GM19240 (cell line): ENCODE results near the gene GAP43.

Experiments used
- DNase-seq: peaks from one replicate; pipeline ENCODE4 v3.0.0; 2011; ENCODE audit warnings: low spot score; ENCODE audit not compliant: insufficient read length

GAP43 gene

DNA sequence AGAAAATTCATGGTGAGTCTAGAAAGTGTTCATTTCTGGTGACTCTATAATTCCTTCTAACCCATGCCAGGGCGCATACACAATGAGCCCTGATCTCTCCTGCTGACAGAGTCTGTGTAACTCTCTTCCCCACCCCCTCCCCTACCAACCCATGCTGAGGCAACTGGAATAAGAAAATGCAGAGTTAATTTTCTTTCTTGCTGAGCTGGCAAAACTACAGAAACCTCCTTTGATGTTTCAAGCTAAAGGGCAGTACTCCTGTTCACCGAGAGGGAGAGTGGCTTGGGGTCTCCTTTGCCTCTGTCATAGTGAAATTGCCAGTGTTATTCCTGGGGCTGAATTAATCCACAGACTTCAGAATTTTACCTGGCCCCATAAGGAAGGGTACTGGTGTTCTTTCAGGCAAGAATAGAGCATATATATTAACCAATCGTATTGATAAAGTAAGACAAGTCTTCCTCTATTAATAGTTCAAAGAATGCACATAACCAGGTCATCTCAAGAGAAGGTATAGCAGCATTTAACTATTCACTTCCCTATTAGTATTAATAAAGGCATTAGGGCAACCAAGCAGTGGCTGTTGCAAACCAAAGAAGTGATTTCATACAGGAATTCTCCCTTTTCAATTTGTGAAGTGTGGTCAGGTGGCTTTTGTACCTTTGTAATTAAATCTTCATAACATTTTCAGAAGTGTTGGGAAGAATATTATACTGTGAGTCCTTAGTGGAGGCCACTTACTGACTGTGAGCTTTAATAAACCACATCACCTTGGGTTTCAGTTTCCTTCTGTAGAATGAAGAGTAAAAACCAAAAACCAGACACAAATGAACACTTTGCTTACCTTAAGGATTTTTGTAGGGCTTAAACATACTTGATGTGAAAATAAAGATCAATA is 4.1 kb downstream of the GAP43 start:
- DNase-seq, result no peak

DNA sequence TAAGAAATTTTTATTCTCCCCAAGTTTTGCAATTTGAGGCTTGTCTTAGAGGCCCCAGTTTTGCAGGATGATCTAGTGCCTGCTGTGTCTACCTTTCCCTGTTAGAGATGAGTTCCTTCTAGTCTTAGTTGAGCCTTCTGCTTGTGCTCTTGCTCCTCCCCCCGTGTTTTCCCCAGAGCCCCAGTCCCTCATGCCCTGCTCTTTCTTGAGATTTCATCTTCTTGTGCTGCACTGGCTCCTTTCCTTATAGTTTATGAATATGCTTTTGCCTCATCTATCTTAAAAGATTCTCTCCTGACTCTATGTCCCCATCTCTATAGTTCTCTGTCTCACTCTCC is 4.7 kb downstream of the GAP43 start:
- DNase-seq, result no peak

DNA sequence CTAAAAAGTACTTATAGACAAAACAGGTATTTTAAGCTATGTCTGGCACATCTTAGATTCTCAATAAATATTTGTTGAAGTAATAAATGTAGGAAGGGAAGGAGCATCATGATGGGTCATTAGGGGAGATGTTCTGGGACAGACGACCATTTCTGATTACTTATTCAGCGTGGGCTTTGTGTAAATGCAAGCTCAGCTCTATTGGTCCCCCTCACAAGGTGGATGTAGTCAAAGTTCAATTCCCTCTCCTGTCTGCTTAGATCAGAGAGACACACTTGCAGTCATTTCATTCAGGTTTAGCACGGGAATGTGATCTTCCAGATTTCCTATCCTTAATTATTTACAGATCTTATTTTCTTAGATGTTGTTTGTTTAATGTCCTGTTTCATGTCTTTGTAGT is 7.5 kb downstream of the GAP43 start:
- no peak for DNase-seq

DNA sequence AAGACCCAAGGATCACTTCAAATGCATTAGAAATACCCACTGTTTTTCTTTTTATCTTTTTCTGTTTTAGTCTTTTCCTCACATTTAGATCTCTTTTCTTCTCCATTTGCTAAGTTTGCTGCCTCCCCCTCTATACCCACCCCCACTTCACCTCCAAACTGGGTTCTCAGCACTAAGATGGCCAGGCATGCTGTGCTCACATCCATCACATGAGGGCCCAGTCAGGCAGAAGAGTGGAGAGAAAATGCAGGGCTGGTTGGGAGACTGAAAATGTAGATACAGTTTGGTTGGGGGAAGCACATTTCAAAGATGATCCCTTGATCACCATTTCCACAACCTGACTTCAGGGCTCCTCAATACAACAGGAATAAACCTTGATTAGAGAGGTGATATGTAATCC is 8.7 kb downstream of the GAP43 start:
- no peak for DNase-seq

DNA sequence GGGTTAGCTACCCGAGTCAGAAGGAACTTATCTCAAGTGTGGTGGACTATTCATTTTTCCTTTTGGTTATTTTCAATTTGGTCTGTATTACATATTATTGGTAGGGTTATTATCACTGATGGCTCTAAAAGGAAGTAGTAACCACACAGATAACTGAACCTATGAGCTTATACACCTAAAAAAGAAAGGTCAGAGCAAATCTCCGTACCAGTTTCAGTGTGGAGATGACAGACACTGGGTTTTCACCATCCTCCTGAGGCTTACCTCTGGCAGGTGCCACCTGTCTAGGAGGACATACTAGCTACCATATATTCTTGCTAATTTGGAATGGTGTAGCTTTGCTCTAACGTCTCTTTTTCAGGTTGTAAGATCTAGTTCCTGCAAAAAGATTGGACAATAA is 10.2 kb downstream of the GAP43 start:
- no peak for DNase-seq

DNA sequence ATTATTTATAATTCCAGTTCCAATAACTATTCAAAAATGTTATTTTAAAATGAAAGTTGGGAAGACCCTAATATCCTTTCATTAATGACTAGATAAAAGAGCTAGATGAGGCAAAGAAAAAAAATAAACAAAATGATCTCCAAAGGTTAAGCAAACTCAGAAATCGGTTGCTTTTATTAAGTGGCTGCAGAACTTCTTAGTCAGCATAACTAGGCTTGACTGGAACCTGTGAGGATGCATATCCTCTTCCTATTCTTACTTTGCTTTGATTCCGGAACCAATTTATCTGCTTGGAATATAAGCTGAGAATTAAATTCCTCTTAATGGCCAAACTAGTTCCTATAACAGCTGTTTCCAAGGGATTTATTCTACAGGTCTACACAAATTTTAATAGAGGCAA is 10.7 kb downstream of the GAP43 start:
- DNase-seq, result no peak

DNA sequence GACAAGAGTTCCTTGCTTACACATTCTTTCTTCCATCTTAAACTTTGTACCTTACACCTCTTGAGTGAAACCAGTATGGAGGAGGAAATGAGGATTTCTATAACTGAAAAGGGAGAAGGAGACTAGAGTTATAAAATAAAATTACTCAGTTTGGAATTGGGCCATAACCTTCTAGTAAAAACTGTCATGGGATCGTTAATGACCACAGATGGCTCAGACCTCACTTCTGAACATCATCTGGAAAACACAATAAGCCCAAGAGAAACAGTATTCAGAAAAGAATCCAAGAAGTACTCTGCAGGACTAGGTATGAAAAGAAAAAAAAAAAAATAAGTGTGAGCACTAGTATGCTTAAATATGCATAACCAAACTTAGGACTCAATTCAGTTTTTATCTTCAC is 12.1 kb downstream of the GAP43 start:
- DNase-seq, result no peak

DNA sequence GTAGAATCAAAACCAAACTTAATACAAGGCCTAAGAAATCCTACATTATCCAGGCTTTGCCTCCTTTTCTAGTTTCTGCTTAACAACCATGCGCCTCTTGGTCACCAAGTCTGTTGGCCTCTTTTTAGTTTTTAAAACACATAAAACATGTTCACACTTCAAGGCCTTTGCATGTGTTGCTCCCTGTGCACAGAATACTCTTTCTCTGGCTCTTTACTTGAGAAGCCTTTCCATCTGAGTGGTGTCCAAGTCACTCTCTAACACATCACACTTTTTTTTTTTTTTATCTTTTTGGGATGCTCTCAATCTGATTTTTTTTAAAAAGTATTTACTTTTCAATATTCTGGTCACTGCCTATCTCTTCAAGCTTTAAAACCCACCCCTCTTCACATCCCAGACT is 14.9 kb downstream of the GAP43 start:
- DNase-seq, result no peak

DNA sequence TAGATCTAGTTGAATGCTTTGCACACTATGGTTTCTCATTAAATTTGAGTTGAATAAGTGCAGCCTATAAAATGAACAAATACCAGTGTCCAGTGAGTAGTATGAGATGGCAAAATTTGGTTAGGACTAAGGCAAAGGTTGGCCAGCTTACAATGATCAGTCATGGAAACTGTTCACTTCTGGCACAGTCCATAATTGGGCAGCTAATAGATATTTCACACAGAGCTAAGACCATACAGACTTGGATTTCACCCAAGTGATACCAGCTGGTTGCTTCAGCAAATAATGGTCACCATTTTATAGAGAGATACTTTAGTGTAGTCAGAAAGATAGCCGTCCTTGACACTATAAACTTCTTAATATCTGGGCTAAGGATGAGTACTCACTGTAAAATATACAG is 15.7 kb downstream of the GAP43 start:
- no peak for DNase-seq

DNA sequence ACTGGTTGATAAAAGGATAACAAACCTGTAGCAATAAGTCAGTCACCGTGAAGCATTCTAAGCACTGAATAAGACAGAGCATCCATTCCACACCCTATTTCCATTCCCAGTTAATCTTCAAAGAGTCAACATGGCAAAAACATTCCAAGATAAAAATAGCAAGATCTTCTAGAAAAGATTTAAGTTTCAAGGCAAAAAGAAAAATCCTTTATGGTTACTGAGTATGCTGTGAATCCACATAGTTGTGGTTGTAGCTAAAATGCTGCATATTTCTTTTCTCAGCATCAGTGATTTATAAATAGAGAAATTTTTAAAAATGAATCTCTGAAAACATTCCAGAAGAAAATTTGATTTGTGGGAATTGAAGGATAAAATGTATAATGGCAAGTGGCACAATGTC is 21.1 kb downstream of the GAP43 start:
- no peak for DNase-seq

DNA sequence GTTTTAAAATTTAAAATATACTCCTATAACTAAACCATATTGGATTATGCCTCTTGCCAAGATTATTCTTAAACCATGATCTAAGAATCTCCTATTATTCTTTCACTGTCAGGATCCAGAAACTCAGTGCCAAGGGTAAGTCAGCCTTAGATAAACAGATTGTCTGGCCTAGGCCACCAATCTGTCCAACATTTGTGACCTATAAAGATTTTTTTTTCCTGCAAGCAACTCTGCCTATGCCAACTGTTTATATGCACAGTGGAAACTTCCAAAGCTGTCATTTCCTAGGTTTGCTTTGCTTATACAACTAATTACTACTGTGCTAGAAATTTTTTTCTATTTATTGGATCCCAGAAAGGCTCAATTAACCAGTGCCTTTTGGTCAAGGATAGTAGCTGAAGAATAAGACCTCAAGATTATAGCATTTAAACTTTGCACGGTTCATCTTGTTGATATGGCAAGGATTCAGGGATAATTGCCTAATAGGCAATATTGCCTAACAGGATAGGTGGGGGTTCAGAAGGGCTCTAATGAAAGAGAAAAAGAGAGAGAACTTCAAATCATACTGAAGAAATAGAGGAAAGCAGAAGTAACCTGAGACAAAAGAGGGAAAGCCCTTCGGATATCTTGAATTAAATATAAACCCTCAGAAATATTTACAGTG is 22.8 kb downstream of the GAP43 start:
- DNase-seq, result no peak

DNA sequence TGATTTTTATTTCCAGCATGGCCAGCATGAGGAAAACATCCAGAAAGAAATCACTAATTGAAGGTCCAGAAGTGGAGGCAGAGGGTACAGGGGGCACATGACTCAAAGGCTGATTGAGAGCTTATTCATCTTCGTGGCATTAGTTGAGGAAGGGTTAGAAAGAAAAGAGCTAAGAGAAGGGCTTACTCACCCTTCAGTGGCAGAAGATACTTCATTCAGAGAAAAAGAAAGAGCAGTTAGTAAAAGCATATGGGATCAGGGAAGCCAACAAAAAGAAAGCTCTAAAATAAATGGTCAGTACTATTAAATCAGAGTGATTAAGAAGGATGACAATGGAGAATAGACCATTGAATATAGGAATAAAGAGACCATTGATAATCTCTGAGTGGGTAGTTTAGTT is 25.2 kb downstream of the GAP43 start:
- DNase-seq, result no peak

DNA sequence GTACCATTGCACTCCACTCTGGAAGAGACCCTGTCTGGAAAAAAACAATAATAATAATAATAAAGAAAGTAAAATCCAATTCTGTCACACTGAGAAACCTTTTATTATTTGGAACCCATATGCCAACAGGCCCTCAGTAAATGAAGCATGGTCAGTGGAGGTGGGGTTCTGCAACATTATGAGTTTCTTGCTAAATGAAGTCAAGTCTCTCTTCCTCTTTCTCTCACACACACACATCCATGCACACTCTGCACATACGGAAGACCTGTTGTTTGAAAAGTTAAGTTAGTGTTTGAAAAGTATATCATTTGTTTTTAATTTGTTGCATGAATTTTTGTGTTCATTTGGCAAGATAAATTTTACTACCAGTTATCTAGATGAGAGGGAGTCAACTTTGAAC is 27.8 kb downstream of the GAP43 start:
- DNase-seq, result no peak

DNA sequence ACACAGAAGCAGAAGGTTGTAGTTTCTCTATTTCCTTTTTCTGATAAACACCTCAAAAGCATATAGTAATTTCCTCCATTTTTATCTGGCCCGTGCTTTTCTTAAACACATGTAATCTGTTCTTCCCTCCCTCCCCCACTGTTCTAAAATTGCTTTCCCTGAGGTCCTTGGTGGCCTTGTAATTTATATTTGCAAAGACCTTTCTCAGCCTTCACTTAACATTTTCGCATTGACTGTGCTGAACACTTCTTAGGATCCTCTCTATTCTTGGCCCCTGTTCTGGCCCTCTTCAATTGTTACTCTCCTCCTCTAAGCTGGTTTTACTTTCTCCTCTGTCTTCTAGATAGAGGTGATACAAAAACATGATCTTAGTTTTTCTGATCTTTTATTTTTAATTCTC is 28.3 kb downstream of the GAP43 start:
- DNase-seq, result no peak

DNA sequence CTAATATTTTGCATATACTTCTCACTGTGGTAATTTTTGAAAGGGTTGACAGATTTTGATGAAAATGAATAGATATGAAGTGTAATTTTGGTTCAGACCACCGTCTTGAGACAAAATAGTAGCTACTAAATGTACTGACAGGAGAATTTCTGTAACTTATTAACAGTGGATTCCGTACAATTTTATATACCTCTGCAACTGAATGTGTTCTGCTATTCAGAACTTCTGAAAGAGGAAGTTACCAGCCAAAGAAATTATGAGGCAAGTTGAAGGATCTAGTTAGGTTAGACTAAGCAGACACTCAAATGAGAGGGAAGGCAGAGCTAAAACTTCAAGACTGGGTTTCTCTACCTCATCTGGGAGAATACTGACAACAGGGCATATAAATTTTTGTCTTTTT is 29.4 kb downstream of the GAP43 start:
- DNase-seq, result no peak

DNA sequence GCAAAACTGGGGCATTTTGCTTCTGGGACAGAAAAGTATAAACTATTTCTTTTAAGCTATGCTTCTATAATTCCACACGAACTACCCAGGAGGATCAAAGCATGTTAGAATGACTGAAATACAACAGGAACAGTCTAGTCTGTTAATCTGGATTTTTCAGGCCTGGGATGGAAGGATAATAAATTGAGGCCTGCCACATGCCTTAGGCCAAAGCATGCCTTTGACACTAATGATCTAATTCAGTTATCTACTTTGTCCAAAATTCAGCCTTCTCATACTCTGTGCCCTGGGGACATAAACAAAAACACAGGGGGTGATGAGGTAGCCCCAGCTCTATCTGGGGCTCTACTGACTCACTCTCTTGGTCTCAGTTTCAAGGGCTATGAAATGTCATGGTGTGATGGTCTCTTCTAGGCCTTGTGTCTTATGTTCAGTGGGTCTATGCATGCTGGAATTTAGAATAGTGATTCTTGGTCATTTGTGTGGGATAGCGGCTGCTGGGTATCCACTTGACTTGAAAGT is 32.5 kb downstream of the GAP43 start:
- DNase-seq, result no peak

DNA sequence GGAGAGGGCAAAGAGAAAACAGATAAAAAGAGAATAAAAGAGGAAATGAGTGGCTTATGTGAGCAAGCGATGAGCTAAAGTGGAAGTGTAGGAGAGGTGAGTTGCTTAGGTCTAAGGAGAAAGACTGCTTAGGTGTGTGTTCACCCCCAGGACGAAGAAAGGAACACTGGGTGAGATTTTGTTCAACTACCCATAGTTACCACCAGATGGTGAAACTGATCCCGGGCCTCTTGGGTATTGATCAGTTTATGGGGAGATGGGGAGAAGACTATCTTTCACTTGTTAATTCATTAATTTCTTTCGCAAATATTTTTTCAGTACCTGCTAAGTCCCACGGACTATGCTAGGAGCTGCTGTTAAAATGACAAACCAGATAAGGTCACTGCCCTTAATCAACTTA is 33.9 kb downstream of the GAP43 start:
- DNase-seq, result no peak

DNA sequence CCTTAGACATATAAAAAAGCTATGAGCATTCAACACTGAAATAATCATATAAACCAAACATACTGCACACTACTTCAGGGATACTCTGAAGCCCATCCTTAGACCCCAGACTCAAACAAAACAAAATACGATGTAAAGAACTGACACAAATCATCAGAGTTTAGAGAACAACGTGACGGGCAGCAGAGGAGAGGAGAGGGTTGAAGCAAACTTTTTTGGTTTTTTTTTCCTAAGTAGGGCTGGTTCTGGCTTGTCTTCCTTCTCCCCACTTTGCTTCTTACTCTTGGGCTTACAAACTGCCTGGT is 34.7 kb downstream of the GAP43 start:
- DNase-seq, result no peak

DNA sequence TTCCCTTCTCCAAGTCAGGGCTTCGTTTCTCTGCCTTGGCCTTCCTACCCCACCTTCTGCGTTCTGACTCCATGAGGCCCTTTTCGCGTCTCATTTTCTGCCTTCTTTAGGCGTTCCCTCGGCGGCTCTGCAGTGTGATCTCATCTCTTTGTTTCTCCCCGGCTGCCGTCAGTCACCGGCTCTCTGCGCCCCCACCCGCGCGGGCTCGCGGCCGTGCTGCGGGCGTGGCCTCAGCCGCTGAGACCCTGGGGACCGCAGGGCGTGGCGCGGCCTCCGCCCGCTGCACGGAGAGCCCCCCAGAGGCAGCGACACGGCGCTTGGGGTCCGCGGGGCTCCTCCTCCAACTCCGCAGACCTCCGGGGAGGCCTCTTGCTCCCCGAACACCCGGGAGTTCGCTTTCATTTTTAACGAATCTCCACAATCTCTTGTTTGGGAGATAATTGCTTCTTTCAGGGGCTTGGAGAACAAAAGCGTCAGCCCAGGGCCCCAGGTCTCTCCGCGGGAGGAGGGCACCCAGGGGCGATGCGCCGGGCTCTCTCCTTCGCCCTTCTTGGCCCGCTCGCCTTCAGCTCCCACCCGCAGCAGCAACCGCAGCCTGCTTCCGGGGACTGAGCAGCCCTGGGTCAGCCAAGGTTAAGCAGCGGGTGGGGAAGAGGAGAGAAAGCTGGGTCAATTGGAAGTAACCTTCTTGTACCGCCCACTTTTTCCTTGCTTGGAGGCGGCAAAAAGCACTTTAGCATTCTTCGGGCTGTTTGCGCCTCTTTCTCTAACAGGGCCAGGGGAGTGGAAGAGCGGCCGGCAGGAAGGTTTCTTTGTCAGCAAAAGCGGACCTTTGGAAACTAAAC is 35.2 kb downstream of the GAP43 start:
- DNase-seq, result peak; percentile 31

DNA sequence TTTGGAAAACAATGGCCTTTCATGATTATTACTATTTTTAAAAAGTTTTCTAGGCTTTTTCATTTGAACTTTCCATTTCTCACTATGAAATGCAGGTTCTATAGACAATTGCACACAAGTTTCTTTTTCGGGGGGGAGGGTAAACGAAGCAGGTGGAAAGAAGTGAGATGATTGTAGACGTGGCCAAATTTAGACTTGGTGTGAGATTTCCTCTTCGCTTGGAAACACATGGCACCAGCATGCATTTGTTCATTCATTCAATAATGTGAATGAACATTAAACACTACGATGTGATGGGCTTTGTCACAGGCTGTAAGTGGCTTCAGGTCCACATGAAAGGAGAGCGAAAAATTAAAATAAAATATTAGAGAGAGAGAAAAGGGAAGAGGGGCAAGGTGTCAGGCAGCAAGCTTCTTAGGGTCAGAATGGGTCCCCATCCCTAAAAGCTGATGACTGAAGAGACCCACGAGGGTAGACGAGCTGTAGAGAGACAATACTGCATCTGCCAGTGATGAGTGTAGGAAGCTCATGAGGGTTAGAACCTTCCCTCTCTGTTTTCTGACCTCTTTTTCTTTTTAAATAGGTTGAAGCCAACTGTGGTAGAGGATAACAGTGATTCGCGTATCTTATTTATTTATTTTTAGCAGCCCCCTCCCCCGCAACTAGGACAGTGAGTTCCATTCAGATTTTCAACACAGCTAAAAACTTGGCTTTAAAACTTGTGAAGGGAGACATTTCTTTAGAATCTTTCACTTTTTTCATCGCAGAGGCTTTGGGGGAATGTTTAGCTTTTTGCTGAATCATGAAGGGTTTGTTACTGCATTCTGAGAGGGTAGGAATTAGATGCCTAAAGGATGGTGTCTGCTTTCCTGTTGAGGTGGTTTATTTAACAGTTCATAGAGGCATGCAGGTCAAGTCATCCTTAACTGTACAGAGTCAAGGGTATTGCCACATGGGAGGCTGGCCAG is 36.2 kb downstream of the GAP43 start:
- no peak for DNase-seq
